ENCODE results near the gene MGLL.

GRCh38 chr3:127817406-127817841 is 4.9 kb downstream of the MGLL start:
- no peak for TF ChIP-seq CTCF (IDR thresholded peaks at IDR 0.05)
- TF ChIP-seq POLR2A (IDR thresholded peaks at IDR 0.05): no peak
